WTC11 (cell line): ENCODE results near the gene IER2. TPM values are rescaled to one million over a fixed set of nuclear protein-coding genes. Genes with fewer than 3 reads are reported as not detected.

Experiments used
- ATAC-seq: fragments of 200-7000 bp; cut with Tn5 transposase; 2 replicates; pipeline ENCODE4 v1.10.0; 2021; ENCODE audit warnings: mild to moderate bottlenecking, moderate library complexity
- CTCF ChIA-PET: fragments of 300-600 bp; sonication (Branson Sonifier 250); formaldehyde crosslinking; loops from one replicate; lab custom pipeline; 2021; ENCODE audit warnings: antibody characterized with exemption; lab: Charles Lee
- POLR2A ChIA-PET: fragments of 350-600 bp; sonication (Branson Sonifier 250); formaldehyde crosslinking; loops from one replicate; lab custom pipeline; 2021; ENCODE audit warnings: antibody characterized with exemption; lab: Charles Lee
- DNase-seq: peaks from one replicate; pipeline ENCODE4 v3.0.0; 2021; ENCODE audit warnings: low spot score
- H3K27ac Mint-ChIP-seq: 2 replicates; pipeline ENCODE4 v1.8.0; 2021; ENCODE audit warnings: mixed read lengths
- H3K27me3 Mint-ChIP-seq: 2 replicates; pipeline ENCODE4 v1.8.0; 2021; ENCODE audit warnings: low read depth, mild to moderate bottlenecking, moderate library complexity, mixed read lengths
- H3K36me3 Mint-ChIP-seq: 2 replicates; pipeline ENCODE4 v1.8.0; 2021; ENCODE audit warnings: mixed read lengths
- H3K4me1 Mint-ChIP-seq: 2 replicates; pipeline ENCODE4 v1.8.0; 2022; ENCODE audit warnings: mixed read lengths
- H3K4me3 Mint-ChIP-seq: 2 replicates; pipeline ENCODE4 v1.8.0; 2021; ENCODE audit warnings: mild to moderate bottlenecking, moderate library complexity, mixed read lengths
- H3K9me3 Mint-ChIP-seq: 2 replicates; pipeline ENCODE4 v1.8.0; 2021; ENCODE audit warnings: mixed read lengths
- ATF1 ChIP-seq: sonication (generic); formaldehyde crosslinking; IDR thresholded peaks from 2 replicates; pipeline ENCODE4 v1.8.1; 2023; ENCODE audit warnings: mild to moderate bottlenecking, moderate library complexity, missing genetic modification reagents
- CREB1 ChIP-seq: sonication (generic); formaldehyde crosslinking; IDR thresholded peaks from 2 replicates; pipeline ENCODE4 v1.8.0; 2023; ENCODE audit warnings: mild to moderate bottlenecking, missing genetic modification reagents
- ELF4 ChIP-seq: sonication (generic); formaldehyde crosslinking; IDR thresholded peaks from 2 replicates; pipeline ENCODE4 v1.8.1; 2022; ENCODE audit warnings: low read depth, mild to moderate bottlenecking, moderate library complexity, missing genetic modification reagents
- EMX1 ChIP-seq: fragments of 250-450 bp; sonication (Bioruptor Pico); IDR thresholded peaks from 2 replicates; pipeline ENCODE4 v1.8.0; 2021; ENCODE audit warnings: mild to moderate bottlenecking
- FOXK1 ChIP-seq: sonication (generic); formaldehyde crosslinking; IDR thresholded peaks from 2 replicates; pipeline ENCODE4 v1.8.0; 2022; ENCODE audit warnings: mild to moderate bottlenecking, moderate library complexity, missing genetic modification reagents
- FOXP1 ChIP-seq: sonication (generic); formaldehyde crosslinking; IDR thresholded peaks from 2 replicates; pipeline ENCODE4 v1.8.0; 2022; ENCODE audit warnings: missing genetic modification reagents, mild to moderate bottlenecking, moderate library complexity, borderline replicate concordance
- GABPB1 ChIP-seq: sonication (generic); formaldehyde crosslinking; IDR thresholded peaks from 2 replicates; pipeline ENCODE4 v1.8.1; 2023; ENCODE audit warnings: mild to moderate bottlenecking, missing genetic modification reagents
- HMGA2 ChIP-seq: fragments of 250-450 bp; sonication (Bioruptor Pico); IDR thresholded peaks from 2 replicates; pipeline ENCODE4 v1.4.0; 2021; ENCODE audit warnings: mild to moderate bottlenecking, moderate library complexity
- MYBL2 ChIP-seq: sonication (generic); formaldehyde crosslinking; IDR thresholded peaks from 2 replicates; pipeline ENCODE4 v1.8.1; 2023; ENCODE audit warnings: mild to moderate bottlenecking, moderate library complexity, missing genetic modification reagents
- NFE2L1 ChIP-seq: sonication (generic); formaldehyde crosslinking; IDR thresholded peaks from 2 replicates; pipeline ENCODE4 v1.8.1; 2023; ENCODE audit warnings: missing genetic modification reagents
- NFYB ChIP-seq: sonication (generic); formaldehyde crosslinking; conservative IDR thresholded peaks from 2 replicates; pipeline ENCODE4 v1.8.0; 2022; ENCODE audit warnings: low read depth, missing genetic modification reagents
- RORB ChIP-seq: fragments of 250-450 bp; sonication (Bioruptor Pico); IDR thresholded peaks from 2 replicates; pipeline ENCODE4 v1.9.0; 2021; ENCODE audit warnings: mild to moderate bottlenecking
- SMAD3 ChIP-seq: sonication (generic); formaldehyde crosslinking; IDR thresholded peaks from 2 replicates; pipeline ENCODE4 v1.8.0; 2022; ENCODE audit warnings: missing genetic modification reagents, mild to moderate bottlenecking, borderline replicate concordance
- SMAD4 ChIP-seq: sonication (generic); formaldehyde crosslinking; IDR thresholded peaks from 2 replicates; pipeline ENCODE4 v1.8.0; 2022; ENCODE audit warnings: mild to moderate bottlenecking, missing genetic modification reagents
- SP1 ChIP-seq: sonication (generic); formaldehyde crosslinking; conservative IDR thresholded peaks from 2 replicates; pipeline ENCODE4 v1.8.1; 2022; ENCODE audit warnings: missing genetic modification reagents
- USF1 ChIP-seq: sonication (generic); formaldehyde crosslinking; IDR thresholded peaks from 2 replicates; pipeline ENCODE4 v1.8.0; 2022; ENCODE audit warnings: mild to moderate bottlenecking, missing genetic modification reagents
- ZNF138 ChIP-seq: sonication (generic); formaldehyde crosslinking; conservative IDR thresholded peaks from 2 replicates; pipeline ENCODE4 v1.8.1; 2022; ENCODE audit warnings: mild to moderate bottlenecking, moderate library complexity, missing genetic modification reagents
- ZNF219 ChIP-seq: sonication (generic); formaldehyde crosslinking; IDR thresholded peaks from 2 replicates; pipeline ENCODE4 v1.8.0; 2023; ENCODE audit warnings: missing genetic modification reagents, mild to moderate bottlenecking, borderline replicate concordance
- total RNA-seq: library from RNA; stranded (reverse); gene quantifications from 3 replicates; pipeline ENCODE4 v1.2.3, GENCODE V29; 2021
- TF ChIP-seq, protein P1 (sequence below): sonication (generic); formaldehyde crosslinking; IDR thresholded peaks from 2 replicates; pipeline ENCODE4 v1.8.1; 2022; ENCODE audit warnings: low read depth, mild to moderate bottlenecking, moderate library complexity, missing genetic modification reagents, borderline replicate concordance
- TF ChIP-seq, protein P2 (sequence below): sonication (generic); formaldehyde crosslinking; IDR thresholded peaks from 2 replicates; pipeline ENCODE4 v1.8.0; 2023; ENCODE audit warnings: missing genetic modification reagents, mild to moderate bottlenecking, borderline replicate concordance
- TF ChIP-seq, protein P3 (sequence below): sonication (generic); formaldehyde crosslinking; IDR thresholded peaks from 2 replicates; pipeline ENCODE4 v1.8.0; 2022; ENCODE audit warnings: mild to moderate bottlenecking, missing genetic modification reagents
- TF ChIP-seq, protein P4 (sequence below): sonication (generic); formaldehyde crosslinking; IDR thresholded peaks from 2 replicates; pipeline ENCODE4 v1.8.0; 2022; ENCODE audit warnings: mild to moderate bottlenecking, missing genetic modification reagents
- TF ChIP-seq, protein P5 (sequence below): sonication (generic); formaldehyde crosslinking; IDR thresholded peaks from 2 replicates; pipeline ENCODE4 v1.8.1; 2023; ENCODE audit warnings: mild to moderate bottlenecking, missing genetic modification reagents, moderate library complexity

Gene IER2
- total RNA-seq, 1 experiment from 2014 or later = 138 TPM

- DNase-seq = no peak
- H3K36me3 Mint-ChIP-seq = peaks cover 11% of the 10 kb centered on the region; the same call in 1 of the 2 replicates
- TF ChIP-seq FOXK1 (CRISPR knock-in tag) (no peak), ELF4 (no peak), CREB1 (no peak), SMAD4 (no peak), HMGA2 (no peak), ATF1 (CRISPR knock-in tag) (no peak), ZNF138 (no peak), RORB (CRISPR knock-in tag) (no peak)
- TF ChIP-seq, protein P1, sequence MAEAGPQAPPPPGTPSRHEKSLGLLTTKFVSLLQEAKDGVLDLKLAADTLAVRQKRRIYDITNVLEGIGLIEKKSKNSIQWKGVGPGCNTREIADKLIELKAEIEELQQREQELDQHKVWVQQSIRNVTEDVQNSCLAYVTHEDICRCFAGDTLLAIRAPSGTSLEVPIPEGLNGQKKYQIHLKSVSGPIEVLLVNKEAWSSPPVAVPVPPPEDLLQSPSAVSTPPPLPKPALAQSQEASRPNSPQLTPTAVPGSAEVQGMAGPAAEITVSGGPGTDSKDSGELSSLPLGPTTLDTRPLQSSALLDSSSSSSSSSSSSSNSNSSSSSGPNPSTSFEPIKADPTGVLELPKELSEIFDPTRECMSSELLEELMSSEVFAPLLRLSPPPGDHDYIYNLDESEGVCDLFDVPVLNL (CRISPR knock-in tag) = no peak
- TF ChIP-seq, protein P2, sequence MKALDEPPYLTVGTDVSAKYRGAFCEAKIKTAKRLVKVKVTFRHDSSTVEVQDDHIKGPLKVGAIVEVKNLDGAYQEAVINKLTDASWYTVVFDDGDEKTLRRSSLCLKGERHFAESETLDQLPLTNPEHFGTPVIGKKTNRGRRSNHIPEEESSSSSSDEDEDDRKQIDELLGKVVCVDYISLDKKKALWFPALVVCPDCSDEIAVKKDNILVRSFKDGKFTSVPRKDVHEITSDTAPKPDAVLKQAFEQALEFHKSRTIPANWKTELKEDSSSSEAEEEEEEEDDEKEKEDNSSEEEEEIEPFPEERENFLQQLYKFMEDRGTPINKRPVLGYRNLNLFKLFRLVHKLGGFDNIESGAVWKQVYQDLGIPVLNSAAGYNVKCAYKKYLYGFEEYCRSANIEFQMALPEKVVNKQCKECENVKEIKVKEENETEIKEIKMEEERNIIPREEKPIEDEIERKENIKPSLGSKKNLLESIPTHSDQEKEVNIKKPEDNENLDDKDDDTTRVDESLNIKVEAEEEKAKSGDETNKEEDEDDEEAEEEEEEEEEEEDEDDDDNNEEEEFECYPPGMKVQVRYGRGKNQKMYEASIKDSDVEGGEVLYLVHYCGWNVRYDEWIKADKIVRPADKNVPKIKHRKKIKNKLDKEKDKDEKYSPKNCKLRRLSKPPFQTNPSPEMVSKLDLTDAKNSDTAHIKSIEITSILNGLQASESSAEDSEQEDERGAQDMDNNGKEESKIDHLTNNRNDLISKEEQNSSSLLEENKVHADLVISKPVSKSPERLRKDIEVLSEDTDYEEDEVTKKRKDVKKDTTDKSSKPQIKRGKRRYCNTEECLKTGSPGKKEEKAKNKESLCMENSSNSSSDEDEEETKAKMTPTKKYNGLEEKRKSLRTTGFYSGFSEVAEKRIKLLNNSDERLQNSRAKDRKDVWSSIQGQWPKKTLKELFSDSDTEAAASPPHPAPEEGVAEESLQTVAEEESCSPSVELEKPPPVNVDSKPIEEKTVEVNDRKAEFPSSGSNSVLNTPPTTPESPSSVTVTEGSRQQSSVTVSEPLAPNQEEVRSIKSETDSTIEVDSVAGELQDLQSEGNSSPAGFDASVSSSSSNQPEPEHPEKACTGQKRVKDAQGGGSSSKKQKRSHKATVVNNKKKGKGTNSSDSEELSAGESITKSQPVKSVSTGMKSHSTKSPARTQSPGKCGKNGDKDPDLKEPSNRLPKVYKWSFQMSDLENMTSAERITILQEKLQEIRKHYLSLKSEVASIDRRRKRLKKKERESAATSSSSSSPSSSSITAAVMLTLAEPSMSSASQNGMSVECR (CRISPR knock-in tag) = 0 out of 2 replicates have a peak, but pooled peaks have one; percentile 3
- TF ChIP-seq, protein P3, sequence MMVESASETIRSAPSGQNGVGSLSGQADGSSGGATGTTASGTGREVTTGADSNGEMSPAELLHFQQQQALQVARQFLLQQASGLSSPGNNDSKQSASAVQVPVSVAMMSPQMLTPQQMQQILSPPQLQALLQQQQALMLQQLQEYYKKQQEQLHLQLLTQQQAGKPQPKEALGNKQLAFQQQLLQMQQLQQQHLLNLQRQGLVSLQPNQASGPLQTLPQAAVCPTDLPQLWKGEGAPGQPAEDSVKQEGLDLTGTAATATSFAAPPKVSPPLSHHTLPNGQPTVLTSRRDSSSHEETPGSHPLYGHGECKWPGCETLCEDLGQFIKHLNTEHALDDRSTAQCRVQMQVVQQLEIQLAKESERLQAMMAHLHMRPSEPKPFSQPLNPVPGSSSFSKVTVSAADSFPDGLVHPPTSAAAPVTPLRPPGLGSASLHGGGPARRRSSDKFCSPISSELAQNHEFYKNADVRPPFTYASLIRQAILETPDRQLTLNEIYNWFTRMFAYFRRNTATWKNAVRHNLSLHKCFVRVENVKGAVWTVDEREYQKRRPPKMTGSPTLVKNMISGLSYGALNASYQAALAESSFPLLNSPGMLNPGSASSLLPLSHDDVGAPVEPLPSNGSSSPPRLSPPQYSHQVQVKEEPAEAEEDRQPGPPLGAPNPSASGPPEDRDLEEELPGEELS (CRISPR knock-in tag) = 0 out of 2 replicates have a peak, but pooled peaks have one; percentile 8
- TF ChIP-seq, all 79 proteins: peak for 2
- H3K27ac Mint-ChIP-seq = peak overlapping the region; percentile 98
- H3K4me1 Mint-ChIP-seq = peaks cover 34% of the 10 kb centered on the region
- H3K27me3 Mint-ChIP-seq = no peaks in the 10 kb centered on the region; the same call in 1 of the 2 replicates
- CTCF ChIA-PET = interaction anchor here (2.0 to 3.7 kb wide), 2 partner anchors 11 to 21 kb away, joined by 5 to 16 read pairs; no protein-coding TSS in a partner anchor
- POLR2A ChIA-PET = interaction anchor here (1.8 kb wide), 1 partner anchor 37 kb away, joined by 4 read pairs; no protein-coding TSS in a partner anchor
- ATAC-seq = no peak
- H3K4me3 Mint-ChIP-seq = peak overlapping the region; percentile 96
- no peaks in the 10 kb centered on the region for H3K9me3 Mint-ChIP-seq
Measured at GRCh38 chr19:13115936-13116281, 34.3 kb upstream of the IER2 start.

DNA sequence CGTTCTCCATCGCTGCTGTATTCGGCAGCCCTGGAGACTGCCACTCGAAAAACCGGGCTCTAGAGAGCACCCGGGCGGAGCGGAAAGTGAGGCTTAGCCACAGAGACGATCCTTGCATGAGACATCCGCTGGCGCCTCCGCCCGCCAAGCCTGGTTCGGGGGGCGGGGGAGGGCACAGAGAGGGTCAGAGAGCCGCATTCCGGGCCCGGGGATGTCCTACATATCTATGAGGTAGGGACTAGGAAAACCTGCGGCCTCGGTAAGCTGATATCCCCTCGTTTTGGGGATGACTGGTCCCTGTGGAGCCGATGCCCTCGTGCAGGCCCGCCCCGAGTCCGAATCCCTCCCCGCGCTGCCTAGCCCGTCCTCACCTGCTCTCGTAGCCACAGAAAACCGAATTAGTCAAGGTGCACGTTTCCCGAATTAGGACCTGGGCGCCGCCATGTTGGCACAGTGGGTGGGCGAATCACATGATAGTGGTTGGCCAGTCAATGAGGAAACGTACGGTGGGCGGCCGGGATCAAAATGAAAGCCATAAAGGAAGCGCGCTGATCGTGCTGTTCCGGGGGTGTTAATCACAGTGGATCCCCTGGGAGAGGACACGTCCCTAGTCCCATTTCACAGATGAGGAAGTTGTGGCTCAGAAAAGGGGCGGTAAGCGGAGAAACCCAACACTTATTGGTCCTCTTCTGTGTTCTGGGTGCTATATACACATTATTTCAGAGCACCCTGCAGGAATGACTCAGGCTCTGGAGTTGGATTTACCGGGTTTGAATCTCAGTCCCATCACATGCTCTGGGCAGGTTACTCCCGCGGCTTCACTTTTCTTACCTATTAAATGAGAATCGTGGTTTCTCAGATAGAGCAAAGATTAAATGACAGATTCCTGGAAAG lies 33.7 kb upstream of the IER2 start, which contains the start of gene TRMT1:
Gene TRMT1 (minus strand): TSS at position 459 of the 894 bp plus-strand sequence. CDS start 341 bp downstream, at position 118.
- POLR2A ChIA-PET = interaction anchor here (1.8 to 3.3 kb wide), 2 partner anchors 36 kb away, joined by 4 to 30 read pairs; no protein-coding TSS in a partner anchor
- TF ChIP-seq, protein P4, sequence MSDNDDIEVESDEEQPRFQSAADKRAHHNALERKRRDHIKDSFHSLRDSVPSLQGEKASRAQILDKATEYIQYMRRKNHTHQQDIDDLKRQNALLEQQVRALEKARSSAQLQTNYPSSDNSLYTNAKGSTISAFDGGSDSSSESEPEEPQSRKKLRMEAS (CRISPR knock-in tag) = peak; percentile 95
- TF ChIP-seq NFYB (peak; percentile 90), NFE2L1 (CRISPR knock-in tag) (0 out of 2 replicates have a peak, but pooled peaks have one; percentile 32), EMX1 (no peak), MYBL2 (peak; percentile 65; the same call in 1 of the 2 replicates), SMAD3 (CRISPR knock-in tag) (peak; percentile 72; the same call in 1 of the 2 replicates), ZNF219 (CRISPR knock-in tag) (no peak), FOXP1 (peak; percentile 44; the same call in 1 of the 2 replicates), SP1 (CRISPR knock-in tag) (peak; percentile 85), USF1 (CRISPR knock-in tag) (peak; percentile 98), GABPB1 (CRISPR knock-in tag) (0 out of 2 replicates have a peak, but pooled peaks have one; percentile 43), ELF4 (no peak), FOXK1 (CRISPR knock-in tag) (peak; percentile 87)
- TF ChIP-seq, protein P5, sequence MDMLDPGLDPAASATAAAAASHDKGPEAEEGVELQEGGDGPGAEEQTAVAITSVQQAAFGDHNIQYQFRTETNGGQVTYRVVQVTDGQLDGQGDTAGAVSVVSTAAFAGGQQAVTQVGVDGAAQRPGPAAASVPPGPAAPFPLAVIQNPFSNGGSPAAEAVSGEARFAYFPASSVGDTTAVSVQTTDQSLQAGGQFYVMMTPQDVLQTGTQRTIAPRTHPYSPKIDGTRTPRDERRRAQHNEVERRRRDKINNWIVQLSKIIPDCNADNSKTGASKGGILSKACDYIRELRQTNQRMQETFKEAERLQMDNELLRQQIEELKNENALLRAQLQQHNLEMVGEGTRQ (CRISPR knock-in tag) = peak; percentile 98

More for the DNA sequence above, 33.7 kb upstream of the IER2 start, which contains the start of gene TRMT1:
- peaks cover 11% of the 10 kb centered on the region; the same call in 1 of the 2 replicates for H3K36me3 Mint-ChIP-seq
- no peaks in the 10 kb centered on the region for H3K9me3 Mint-ChIP-seq
- peak; percentile 10 for ATAC-seq
- CTCF ChIA-PET = interaction anchor here (2.0 to 3.7 kb wide), 3 partner anchors 12 to 151 kb away, joined by 5 to 16 read pairs (median 14); no protein-coding TSS in a partner anchor
- peak within 1 kb of the TSS; percentile 96 for H3K4me3 Mint-ChIP-seq
- DNase-seq = peak; percentile 95
- peaks cover 41% of the 10 kb centered on the region for H3K4me1 Mint-ChIP-seq
- H3K27me3 Mint-ChIP-seq = no peaks in the 10 kb centered on the region; the same call in 1 of the 2 replicates
- H3K27ac Mint-ChIP-seq = peak within 1 kb of the TSS; percentile 98
